Stimulated activated naive CD8-positive, alpha-beta T cell treated with anti-CD3 and anti-CD28 coated beads, Interleukin-15, Interleukin-2, amounts not matched to agents 100 U/mL and 50 U/mL, for 24 hours (primary cell): ENCODE data around the gene IL1RAPL2.
"Not testable (repeated sequence)": the region's sequence is repeated elsewhere in the genome, so short reads cannot be mapped to it uniquely, and the experiment has no call there.

ENCODE experiments used
- ATAC-seq: fragments of 150-1000 bp; cut with Tn5 transposase; one replicate; pipeline ENCODE4 v1.10.0; 2021
- DNase-seq: peaks from one replicate; pipeline ENCODE4 v3.0.0; 2021

The IL1RAPL2 gene

DNA sequence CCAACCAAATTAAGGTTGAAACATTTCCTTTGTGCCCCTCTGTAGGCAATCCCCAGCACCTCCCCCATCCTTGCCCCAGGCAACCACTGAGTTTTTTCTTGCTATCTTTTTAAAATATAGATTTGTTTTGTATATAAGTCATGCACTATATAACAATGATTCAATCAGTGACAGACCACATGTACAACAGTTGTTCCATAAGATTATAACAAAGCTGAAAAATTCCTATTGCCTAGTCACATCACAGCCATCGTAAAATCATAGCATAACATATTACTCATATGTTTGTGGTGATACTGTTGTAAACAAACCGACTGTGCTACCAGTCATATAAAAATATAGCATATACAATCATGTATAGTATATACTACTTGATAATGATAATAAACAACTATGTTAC, 1044.4 kb downstream of the IL1RAPL2 start:
- DNase-seq = no peak

DNA sequence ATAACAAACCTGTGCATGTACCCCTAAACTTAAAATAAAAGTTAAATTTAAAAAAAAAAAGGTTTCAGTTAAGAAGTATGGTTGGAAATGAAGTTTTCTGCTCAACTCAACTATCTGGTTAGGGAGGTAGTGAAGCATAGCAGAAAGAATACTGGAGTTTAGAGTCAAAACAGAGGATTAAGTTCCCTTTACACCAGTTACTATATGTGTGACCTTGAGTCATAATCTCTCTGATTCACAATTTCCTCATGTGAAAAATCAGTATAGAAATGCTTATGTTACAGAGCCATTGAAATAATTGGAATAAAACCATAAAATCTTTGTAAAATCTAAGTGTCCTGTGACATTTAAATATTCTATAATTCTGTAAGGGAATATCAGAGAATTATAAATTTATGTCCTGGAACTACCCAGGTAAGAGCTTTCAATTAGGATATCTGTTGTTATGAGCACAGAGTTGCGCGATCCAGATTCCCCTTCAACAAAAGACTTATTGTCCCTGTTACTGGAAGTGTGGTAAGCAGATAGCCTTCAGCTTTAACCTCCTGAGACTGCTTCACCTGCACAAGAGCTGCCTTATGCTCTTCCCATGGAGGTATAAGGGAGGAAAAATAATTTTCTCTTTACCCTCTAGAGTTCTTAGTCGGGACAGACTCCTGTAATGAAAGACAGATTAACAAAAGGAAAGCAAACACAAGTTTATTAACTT, 1052.5 kb downstream of the IL1RAPL2 start:
- DNase-seq (no peak), ATAC-seq (no peak)

More for the DNA sequence above, 1044.4 kb downstream of the IL1RAPL2 start:
- ATAC-seq = no peak

DNA sequence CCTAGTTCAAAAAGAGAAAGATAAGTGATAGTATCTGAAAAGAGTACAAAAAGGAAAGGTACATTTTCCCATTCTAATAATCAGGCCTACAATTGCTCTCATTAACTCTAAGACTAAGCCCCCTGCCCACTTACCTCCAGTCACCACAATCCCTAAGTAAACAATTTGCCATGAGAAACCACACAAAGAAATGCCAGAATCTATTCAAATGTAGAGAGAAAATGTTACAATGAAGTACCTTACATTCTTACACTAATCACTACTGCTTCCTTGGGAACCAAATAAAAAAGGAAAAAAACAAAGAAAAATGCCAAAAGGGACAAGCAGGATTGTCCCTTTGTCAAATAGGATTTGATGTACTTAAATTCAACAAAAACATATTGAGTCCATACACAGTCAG, 1068.2 kb downstream of the IL1RAPL2 start:
- ATAC-seq (no peak), DNase-seq (no peak)

DNA sequence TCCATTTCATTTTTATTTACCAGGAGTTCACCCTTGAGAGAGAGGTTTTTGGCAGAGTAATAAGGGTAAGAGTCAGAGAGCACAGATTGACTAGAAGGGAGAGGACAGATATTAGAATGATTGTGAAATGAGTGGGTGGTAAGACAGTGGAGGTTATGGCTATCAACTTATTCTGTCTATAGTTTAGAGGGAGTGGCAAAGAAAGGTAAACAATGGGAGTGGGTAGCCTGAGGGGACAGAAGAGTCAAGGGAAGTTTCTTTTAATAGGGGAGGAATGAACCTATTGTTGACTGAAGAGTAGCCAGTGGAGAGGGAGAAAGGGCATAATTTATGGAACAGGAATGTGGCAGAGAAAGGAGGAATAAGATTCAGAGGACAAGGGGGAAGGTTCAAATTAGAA, 1069.8 kb downstream of the IL1RAPL2 start:
- DNase-seq (no peak), ATAC-seq (no peak)

DNA sequence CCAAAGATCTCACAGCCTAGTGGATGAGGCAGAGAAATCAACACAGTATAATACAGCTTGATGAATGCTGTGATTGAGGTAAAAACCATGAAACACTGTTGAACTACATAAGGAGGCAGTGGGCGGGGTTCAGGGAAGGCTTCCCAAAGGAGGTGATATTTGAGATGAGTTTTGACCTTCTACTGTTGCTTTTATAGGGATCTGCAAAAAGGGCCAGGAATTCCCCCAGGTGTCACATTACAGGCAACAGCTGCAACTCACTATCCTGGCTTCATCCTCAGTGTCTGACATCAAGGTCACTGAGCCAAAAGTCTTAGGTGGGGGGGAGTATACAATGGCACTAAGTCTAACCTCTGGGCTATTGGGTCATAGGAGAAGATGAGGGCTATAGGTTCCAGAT, 1070.7 kb downstream of the IL1RAPL2 start:
- DNase-seq (no peak), ATAC-seq (no peak)

DNA sequence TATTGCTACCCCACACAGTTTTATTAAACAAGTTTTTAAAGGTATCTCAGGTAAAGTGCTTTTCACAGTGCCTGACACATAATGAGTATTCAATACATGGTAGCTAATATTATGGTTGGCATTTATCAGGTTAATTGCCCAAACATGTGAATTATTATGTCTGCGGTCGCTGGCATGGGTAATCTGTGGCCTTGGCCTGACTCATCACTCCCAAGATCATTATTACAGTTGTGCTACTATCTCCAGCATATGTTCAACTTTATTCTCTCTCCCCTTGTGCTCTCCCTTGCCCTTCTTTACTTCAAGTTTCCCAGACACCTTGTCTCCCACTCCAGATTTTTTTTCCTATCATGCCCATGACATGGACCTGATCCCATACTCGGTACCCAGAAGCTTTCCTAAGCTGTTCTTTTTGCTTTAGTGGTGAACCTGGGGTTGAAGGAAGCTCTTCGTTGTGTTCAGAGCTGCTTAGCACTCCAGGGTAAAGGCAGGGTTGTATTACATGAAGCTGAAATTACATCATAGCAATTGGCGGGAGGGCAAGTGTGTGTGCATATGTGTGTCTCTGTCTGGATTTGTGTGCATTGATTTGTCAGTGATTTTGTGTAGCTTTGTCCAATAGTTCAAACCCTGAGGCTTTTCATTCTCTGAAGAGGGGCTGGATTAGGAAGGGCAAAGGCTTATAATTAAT, 1079.8 kb downstream of the IL1RAPL2 start:
- no peak for ATAC-seq
- DNase-seq = no peak

DNA sequence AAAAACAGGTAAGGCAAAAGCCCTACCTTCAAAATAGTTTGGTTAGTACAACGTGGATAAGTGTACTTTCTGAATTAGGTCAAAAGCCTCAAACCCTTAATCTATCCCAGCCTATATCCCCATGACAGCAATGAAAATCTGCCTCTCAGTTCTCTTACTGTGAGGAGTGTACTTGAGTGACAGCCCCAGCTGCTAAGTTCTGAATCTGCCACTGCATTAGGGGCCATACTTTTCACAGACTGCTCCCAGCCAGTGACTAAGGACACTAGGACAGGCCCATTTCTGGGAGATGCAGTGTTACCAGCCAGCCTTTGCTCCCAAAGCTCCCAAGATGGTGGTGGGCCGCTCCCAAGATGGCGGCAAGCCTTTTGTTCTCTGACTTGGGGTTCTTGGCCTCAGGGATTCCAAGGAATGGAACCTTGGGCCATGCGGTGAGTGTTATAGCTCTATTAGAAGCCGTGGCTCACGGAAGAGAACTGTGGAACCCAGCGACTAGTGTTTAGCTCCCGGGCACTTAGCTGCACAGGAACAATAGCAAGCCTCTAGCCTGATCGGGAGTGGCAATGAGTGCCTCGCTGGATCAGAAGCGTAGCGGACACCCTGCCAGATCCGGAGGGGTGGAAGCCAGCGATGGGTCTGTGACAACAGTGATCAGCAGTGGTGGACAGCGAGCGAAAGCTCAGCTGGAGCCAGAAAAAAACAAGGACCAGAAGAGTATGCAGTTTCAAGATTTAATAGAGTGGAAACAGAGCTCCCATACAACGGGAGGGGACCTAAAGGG, 1080.8 kb downstream of the IL1RAPL2 start:
- ATAC-seq = no peak
- DNase-seq = no peak

DNA sequence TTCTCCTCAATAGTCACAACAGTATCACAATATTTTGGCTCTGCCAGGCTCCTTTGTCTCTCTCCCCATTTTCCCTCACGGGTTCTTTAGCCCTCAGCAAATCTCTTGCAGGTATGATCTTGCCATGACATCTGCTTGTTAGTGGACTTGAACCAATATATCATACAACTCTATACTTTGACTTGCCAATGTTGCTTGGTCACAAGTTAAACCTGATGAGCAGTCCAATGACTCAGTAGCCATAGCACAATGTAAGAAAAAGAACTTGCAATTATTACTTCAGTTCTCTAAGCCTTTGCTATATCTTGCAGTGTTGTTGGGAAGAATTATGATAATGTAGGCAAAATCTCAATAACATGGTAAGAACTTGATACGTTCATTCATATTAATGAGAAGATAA, 1081.8 kb downstream of the IL1RAPL2 start:
- ATAC-seq = no peak
- DNase-seq = no peak

DNA sequence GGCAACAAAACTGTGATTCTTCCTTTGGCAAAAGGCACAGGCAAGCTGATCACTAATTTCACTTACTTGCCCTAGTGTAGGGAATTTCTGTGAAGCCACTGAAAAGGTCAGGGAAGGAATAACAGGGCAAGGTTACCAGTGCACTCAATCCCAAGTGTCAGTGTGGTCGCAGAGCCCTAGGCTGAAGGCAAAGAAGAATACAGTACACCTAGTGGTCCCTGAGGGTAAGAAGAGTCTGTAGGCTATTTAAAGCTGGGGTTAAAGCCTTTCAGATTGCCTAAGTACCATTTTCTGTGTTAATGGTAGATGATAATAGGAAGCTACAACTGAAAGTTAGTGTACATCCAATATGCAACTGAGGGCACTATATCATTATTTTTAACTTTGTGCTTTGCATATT, 1082.7 kb downstream of the IL1RAPL2 start:
- ATAC-seq = no peak
- no peak for DNase-seq

DNA sequence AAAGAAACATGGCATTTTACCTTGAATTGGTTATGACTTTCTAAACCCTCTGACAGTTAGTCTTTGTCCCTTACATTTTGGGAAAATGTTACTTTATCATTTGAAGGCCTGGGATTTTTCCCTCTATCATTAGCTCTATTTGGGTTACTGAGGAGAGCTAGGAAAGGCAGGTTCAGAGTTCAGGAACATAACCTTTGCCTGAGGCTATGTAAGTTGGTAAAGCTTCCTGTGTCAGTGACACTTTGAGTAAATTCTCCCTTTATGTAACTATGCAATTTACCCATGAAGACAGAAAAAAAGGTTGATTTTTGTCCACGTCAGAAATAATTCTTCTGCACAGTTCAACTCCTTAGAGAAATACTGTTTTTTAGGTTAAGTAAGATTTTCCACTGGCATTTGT, 1084.6 kb downstream of the IL1RAPL2 start:
- DNase-seq = no peak
- ATAC-seq = no peak

DNA sequence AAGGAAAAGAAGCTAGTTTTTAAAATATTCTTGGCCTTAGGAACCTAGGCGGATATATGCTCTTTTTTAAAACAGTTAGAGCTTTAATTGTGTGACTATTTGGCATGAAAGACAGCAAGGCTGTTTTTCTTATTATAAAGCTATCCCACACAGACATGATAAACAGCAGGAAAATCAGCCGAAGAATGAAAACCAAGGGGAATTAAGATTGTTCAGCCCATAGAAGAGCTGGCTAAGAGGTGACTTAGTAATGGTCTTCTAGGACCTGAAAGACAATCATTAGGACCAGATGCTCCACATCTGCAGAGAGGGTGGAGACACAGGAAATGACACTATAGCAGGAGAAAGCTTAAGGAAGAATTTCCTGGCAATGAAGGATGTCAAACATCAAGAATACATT, 1085.0 kb downstream of the IL1RAPL2 start:
- DNase-seq (no peak), ATAC-seq (no peak)

DNA sequence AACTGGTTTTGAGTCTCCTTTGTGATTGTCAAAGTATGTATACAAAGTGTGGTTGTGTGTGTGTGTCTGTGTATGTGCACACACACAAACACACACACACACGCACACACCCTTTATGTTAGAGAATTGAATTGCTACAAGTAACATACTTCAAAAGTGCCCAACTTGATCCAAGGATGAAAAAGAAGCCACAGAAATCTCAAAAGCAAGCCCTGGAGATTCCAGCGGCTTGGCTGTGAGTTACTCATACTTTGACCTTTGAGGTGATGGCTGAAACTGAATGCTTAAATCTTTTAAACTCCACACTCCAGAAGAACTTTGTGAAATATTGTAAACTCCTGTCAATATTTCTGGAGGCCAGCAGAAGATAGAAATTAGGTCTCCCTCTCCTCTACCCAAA, 1087.9 kb downstream of the IL1RAPL2 start:
- ATAC-seq = no peak
- no peak for DNase-seq

DNA sequence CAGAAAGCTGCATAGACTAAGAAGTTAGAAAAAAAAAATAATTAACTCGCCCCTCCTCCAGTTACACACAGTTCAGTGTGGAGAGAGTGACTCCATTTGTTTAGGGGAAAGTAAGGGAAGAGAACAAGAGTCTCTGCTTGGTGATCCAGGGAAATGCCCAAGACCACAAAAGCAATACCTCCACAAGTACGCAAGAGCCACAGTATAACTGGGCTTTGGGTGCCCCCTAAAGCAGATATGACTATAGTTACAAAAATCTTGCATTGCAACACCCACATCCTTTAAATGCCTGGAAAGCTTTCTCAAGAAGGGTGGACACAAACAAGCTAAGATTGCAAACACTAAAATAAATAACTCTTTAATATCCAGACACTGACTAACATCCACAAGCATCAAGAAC, 1092.1 kb downstream of the IL1RAPL2 start:
- no peak for DNase-seq

DNA sequence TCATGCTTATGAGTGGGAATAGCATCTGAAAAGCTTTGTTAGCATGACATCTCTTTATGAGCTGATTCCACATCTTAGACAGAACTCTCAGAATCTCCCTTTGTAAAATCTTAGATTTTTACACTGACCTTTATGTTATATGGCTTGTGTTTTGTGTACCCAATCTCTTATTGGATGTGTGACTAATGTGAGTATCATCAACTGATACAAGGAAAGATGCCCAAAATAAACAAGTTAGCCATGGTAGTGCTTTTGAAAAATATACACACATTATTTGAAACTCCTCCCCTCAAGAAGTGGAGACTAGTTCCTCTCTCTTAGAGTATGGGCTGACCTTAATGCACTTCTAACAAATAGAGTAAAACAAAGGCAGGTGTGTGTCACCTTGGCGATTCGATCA, 1096.2 kb downstream of the IL1RAPL2 start:
- no peak for ATAC-seq
- no peak for DNase-seq

More for the DNA sequence above, 1092.1 kb downstream of the IL1RAPL2 start:
- ATAC-seq = no peak

DNA sequence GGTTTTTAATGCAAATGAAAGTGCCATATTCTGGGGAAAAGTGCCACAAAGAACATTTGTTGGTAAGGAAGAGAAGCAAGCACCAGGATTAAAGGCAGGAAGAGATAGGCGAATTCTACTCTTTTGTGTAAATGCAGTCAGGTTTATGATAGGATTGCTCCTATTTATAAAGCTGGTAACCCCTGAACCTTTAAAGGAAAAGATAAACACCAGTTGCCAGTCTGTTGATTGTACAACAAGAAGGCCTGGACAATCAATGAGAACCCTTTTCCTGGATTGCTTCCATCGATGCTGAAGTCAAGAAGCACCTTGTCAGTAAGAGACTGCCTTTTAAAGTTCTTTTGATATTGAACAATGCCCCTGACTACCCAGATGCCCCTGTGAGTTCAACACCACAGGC, 1098.2 kb downstream of the IL1RAPL2 start:
- ATAC-seq = no peak

DNA sequence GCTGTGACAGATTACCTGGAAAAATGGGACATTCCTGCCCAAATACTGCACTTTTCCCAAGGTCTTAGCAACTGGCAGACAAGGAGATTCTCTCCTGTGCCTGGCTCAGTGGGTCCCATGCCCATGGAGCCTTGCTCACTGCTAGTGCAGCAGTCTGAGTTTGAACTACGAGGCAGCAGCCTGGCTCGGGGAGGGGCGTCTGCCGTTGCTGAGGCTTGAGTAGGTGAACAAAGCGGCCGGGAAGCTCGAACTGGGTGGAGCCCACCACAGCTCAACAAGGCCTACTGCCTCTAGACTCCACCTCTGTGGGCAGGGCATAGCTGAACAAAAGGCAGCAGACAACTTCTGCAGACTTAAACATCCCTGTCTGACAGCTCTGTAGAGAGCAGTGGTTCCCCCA, 1118.3 kb downstream of the IL1RAPL2 start:
- DNase-seq, ATAC-seq: not testable (repeated sequence)

More for the DNA sequence above, 1098.2 kb downstream of the IL1RAPL2 start:
- DNase-seq = no peak

DNA sequence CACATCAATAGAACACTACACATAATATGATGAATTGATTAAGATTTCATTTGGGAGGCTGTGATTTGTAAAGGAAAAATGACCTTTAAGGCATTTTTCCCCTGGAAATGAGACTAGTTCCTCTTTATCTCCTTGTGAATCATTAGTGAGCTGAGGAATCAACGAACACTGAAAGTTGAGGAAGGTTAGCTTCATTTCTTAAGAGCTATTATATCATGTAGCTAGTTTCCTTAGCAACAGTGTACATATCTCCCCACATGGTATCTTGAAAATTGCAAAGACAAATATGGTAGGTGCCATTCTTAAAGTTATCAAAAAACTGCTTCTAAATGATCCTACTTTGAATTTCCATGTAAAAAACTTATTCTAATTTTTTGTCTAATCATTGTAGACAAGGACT, 1128.8 kb downstream of the IL1RAPL2 start:
- no peak for ATAC-seq

DNA sequence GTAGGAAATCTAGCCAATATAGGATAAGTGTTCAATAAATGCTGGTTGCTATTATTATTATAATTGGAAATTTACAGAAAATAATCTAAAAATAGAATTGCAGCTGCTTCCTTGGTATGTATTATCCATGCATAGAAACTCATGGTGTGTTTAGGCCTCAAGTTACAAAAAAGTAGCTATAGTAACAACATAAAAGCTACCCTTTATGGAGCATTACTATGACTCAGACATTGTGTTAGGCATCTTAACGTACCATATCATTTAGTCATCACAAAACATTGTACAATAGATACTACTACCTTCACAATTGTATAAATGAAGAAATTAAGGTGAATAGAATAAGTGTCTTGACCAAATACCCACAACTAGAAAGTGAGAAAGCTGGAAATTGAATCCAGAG, 1129.5 kb downstream of the IL1RAPL2 start:
- ATAC-seq = no peak
- DNase-seq = no peak

More for the DNA sequence above, 1128.8 kb downstream of the IL1RAPL2 start:
- no peak for DNase-seq

DNA sequence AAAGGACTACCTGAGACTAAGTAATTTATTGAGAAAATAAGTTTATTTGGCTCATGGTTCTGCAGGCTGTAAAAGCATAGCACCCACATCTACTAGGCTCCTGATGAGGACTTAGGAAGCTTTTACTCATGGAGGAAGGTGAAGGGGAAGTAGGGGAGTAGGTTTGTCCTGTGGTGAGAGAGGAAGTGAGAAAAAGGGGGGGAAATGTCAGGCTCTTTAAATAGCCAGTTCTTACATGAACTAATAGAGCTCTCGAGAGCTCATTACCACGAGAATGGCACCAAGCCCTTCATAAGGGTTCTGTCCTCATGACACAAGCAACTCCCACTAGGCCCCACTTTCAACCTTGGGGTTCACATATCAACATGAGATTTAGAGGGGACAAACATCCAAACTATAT, 1130.9 kb downstream of the IL1RAPL2 start:
- DNase-seq (no peak), ATAC-seq (no peak)

DNA sequence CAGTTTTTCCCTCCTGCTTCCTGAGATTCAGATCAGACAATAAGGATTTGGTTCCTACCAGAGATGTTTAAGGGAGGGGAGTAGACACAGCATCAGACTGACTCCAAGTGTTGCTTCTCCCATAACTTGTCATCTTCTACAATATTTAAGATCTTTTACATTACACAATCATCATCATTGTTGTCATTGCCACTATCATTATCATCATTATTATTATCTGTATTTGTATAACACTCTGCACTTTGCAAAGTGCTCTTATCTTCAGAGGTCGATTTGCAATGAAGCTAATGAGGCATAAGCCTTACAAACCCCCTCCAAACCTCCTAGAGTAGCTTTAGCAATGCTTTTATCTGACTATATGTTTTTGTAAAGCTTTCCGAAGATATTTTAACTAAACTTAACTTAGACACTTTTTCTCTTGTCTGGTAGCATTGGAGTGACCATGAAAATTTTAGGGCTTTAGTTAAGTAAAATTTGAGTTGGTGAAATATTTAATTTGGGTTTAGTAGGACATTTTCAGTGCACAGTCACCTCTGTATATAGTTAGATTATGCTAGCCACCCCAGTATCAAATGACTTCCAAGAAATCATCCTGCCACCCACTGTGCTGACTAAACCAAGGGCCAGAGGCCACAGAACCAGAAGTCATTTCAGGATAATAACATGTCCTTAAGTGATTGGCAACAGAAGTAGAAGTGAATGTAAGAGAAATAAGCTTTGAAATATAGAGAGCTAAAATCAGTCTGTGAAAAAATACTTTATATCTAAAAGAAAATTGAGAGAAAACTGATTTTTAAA, 1132.2 kb downstream of the IL1RAPL2 start:
- ATAC-seq (no peak), DNase-seq (no peak)

DNA sequence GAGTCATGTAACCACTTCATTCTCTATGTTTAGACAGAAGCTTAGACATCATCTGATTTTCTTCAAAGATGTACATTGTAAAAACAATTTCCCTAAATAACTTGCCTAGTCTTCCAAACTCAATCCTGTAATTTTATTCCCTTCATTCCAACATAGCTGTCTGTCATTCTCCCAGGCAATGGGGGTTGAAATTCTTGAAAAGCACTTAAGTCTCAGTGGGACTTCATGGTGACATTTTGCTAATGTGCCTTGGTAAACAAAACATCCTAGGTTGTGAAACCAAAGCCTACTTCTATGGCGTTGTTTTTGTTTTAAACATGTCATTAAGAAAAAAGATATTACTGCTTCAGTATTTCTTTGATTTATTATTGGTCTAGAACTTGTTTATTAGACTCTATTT, 1134.3 kb downstream of the IL1RAPL2 start:
- ATAC-seq (no peak), DNase-seq (no peak)

DNA sequence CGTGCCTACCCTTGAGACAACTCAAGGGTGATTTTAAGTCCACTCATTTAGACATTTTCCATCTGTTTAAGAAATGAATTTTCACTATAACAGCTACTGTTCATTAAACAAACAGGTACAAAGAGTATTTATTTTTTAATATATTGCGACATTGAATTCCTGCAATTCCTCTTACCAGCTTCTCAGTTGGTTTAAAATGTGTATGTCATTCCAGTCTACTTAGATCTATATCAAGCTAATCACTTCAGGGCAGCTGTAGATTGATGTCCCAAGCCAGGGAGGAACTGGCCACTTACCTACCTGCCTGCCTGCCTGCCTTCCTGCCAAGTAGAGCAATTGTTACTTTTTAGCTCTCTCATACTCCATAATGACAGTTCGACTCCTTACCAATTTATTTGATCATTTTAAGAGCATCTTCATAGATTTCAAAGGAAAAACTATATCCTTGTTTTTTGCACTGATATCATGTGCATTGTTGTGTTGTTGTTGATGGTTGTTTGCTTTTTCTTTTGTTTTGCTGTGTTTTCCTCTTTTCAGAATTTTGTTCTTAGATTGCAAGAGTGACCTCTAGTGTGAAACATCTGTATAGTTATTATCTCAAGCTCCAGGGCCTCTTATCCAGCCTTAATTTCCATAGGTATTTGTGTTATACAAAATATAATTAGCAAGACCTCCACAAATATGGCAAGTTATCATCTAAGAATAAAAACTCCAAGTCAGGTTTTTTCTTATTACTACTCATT, 1135.5 kb downstream of the IL1RAPL2 start:
- DNase-seq (no peak), ATAC-seq (no peak)
